CD4-positive, alpha-beta T cell treated with Interleukin-15 for 1 hour (primary cell): ENCODE measurements around the gene MXRA5.
"Not testable (repeated sequence)": the region's sequence is repeated elsewhere in the genome, so short reads cannot be mapped to it uniquely, and the experiment has no call there.

Source experiments
- DNase-seq: peaks from one replicate; pipeline ENCODE4 v3.0.0-alpha.2; 2020

Gene MXRA5, protein sequence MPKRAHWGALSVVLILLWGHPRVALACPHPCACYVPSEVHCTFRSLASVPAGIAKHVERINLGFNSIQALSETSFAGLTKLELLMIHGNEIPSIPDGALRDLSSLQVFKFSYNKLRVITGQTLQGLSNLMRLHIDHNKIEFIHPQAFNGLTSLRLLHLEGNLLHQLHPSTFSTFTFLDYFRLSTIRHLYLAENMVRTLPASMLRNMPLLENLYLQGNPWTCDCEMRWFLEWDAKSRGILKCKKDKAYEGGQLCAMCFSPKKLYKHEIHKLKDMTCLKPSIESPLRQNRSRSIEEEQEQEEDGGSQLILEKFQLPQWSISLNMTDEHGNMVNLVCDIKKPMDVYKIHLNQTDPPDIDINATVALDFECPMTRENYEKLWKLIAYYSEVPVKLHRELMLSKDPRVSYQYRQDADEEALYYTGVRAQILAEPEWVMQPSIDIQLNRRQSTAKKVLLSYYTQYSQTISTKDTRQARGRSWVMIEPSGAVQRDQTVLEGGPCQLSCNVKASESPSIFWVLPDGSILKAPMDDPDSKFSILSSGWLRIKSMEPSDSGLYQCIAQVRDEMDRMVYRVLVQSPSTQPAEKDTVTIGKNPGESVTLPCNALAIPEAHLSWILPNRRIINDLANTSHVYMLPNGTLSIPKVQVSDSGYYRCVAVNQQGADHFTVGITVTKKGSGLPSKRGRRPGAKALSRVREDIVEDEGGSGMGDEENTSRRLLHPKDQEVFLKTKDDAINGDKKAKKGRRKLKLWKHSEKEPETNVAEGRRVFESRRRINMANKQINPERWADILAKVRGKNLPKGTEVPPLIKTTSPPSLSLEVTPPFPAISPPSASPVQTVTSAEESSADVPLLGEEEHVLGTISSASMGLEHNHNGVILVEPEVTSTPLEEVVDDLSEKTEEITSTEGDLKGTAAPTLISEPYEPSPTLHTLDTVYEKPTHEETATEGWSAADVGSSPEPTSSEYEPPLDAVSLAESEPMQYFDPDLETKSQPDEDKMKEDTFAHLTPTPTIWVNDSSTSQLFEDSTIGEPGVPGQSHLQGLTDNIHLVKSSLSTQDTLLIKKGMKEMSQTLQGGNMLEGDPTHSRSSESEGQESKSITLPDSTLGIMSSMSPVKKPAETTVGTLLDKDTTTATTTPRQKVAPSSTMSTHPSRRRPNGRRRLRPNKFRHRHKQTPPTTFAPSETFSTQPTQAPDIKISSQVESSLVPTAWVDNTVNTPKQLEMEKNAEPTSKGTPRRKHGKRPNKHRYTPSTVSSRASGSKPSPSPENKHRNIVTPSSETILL (N-terminal part only)

DNA sequence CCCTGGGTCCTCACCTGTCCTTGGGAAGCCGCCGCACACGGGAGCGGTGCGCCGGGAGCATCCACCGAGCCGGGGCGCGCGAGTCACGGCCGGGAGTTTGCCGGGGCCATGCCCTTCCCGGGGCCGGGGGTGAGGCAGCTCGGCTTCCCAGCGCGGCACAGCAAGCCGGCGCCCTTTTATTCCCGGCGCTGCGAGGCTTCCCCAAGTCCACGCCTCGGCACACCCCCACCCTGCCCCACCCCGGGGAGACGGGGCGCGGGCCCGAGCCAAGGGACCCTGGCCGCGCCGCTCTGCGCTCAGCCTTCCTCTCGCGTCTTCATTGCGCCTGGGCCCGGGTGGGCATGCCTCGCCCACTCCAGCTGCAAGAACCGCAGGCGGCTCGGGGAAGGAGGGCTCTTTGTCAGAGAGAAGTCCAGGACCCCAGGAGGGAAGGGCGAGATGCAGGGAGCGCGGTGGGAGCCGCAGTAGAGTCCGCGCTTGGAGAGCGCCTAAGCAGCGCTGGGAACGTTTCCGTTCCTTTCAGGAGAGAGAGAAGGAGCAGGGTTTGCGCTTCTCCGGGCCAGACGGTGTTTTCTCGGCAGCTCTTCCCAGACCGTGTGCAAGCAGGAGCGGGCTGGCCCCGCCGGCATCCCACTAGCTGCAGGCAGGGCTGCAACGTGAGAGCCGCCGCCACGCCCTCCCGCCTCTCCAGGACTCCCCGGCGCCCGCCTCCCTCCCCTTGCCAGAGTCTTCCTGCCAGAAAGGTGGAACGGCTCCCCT lies at the start of gene MXRA5:
MXRA5 (minus strand) TSS at position 152 of the 759 bp plus-strand sequence. CDS start 2,819 bp downstream, outside the sequence.
- DNase-seq, result no peak

DNA sequence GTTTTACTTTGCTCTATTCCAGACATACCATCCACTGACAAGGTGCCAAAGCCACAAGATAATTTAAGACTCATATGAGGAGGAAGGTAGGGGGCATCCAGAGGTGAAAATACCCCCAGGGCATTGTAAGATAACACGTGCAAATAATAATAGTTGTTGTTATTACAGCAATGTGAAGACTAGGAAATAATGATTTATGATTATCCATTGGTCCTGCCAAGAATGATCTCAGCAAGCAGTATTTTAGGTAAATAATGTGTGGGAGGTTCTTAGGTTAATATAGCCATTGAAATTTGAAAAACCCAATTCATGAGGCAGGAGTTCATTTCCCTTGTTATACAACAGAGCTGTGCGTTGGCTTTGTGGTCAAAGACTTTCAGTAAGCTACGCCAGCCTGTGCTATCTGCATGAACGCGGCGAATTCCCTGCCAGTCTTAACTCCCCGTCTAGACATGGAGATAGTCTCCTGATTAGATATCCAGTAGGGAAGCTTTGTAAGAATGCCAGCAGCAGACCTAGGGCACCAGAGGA lies 47.2 kb upstream of the MXRA5 start:
- no peak for DNase-seq

DNA sequence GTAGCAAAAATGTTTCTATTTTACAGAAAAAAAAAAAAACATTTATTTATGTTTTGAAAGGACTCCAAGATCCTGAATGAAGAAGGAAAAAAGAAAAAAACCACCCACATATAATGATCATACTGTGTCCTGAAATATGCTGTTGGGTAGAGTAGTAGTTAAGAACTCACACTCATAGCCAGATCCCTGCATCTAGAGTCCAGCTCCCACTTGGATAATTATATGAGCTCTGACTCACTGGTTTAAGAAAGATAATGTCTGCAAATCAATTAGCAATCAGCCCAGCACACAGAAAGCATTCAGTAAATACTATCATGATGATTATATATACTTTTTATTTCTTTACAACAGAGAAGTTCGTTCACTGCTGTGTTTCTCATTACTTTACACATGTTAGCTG lies 46.7 kb upstream of the MXRA5 start:
- DNase-seq, result no peak

DNA sequence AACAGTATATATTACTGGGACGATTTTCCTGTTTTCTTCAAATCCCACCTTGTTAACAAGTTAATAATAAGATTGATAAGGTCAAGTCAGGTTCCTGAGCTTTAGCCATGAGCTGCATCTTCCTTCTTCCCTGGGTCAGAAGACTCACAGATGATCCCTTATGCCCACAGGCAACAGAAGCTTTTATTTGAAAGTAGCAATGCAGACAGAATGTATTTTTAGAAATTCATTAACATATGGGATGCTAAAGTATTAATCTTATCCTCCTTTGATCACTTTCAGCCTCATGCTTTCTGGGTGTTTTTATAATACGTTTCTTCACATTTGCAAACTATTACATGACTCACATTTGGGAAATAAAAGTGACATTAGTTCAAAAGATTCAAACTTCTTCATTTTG lies 42.0 kb upstream of the MXRA5 start:
- DNase-seq, result no peak

DNA sequence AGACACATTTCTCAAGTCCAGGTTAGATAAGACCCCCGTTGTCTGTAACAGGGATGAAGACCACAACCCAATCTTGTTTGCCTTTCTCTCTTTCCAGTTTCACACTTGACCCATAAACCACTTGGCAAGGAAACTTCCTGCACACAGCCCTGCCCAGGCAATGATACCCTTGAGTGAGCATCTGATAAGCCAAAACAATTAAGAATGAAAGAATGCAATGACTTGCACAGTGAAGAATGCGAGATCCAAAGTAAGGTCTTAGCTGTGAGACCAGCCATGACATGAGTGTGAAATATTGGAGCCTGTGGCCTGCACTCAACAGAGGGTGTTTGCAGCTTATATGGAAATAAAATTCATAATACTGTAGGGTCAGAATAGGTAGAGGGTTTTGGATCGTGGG lies 37.9 kb upstream of the MXRA5 start:
- DNase-seq, result no peak

DNA sequence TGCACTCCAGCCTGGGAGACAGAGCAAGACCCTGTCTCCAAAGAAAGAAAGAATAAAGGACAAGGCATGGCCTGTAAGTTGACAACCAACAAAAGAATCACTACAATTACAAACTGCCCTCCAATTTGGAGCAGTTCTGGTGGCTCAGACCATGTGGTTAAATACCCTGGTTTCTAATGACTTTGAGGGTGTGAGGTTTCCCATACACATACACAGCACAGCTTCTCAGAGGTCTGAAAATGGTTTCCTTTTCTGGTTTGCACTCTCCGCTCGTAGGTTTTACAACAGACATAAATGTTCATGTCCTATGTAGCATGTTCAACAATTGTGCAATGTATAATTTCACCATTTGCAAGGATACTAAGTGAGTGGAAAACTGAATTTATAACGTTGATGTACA lies 34.2 kb upstream of the MXRA5 start:
- no peak for DNase-seq

DNA sequence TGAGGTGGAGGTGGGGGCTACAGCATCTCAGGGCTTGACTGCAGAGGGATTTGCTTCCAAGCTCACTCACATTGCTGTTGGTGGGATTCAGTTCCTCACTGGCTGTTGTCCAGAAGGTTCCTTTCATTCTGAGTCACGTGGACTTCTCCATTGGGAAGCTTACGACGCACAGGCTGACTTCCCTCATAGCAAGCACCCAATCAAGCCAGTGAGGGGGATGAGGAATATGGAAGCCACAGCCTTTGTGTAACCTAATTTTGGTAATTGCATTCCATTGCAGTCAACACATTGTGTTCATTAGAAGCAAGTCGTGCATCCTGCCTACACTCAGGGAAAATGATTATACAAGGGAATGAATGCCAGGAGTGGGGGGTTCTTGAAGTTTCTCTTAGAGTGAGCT lies 32.7 kb upstream of the MXRA5 start:
- DNase-seq, result no peak

DNA sequence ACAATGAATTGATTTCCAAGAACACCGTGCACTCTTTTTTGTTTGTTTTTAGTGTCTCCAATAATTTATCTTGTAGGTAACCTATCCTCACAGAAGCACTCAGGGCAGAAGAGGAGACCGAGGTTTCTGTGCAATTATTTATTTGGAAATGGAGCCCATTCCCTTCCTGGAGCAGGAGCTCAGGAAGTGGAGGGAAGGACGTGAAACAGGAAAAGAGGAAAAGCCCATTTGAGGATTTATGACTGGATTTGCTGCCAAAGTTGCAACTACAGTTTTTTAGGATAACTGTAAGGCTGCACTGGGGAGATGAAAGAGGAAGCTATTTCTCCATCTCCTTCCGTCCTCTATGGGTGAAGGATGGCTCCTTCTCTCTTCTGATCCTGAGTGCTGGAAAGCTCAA lies 31.7 kb upstream of the MXRA5 start:
- no peak for DNase-seq

DNA sequence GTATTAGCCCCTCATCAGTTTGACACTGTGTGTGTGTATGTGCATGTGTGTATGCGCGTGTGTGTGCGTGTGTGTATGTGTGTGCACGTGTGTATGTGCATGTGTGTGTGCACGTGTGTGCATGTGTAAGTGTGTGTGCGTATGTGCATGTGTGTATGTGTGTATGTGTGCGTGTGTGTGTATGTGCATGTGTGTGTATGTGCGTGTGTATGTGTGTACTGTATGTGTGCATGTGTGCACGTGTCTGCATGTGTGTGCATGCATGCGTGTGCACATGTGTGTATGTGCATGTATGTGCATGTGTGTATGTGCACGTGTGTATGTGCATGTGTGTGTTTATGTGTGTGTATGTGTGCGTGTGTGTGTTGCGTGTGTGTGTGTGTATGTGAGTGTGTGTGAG lies 31.1 kb upstream of the MXRA5 start:
- DNase-seq, result no peak

DNA sequence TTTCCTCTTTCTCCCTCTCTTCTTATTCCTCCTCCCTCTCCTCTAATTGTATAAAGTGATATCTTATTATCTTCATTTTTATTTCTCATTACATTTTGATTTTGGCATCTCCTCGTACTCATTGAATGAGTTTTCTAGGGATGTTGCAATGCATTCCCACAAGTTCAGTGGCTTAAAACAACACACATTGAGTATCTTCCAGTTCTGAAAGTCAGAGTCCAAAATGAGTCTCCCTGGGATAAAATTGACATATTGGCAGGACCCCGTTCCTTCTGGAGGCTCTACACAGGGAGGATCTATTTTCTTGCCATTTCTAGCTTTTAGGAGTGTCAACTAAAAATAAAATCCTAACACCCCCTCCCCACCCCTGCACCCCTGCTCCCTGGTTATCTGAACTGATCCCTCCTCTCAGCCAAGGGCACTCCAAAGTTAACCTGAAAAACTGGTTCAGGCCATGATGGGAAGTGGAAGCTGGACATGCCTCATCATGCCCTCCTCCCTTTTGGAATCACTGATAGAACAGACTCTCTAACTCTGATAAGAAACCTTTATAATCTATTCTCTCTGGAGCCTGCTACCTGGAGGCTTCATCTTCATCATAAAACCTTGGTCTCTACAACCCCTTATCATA lies 29.5 kb upstream of the MXRA5 start:
- DNase-seq, result not testable (repeated sequence)

DNA sequence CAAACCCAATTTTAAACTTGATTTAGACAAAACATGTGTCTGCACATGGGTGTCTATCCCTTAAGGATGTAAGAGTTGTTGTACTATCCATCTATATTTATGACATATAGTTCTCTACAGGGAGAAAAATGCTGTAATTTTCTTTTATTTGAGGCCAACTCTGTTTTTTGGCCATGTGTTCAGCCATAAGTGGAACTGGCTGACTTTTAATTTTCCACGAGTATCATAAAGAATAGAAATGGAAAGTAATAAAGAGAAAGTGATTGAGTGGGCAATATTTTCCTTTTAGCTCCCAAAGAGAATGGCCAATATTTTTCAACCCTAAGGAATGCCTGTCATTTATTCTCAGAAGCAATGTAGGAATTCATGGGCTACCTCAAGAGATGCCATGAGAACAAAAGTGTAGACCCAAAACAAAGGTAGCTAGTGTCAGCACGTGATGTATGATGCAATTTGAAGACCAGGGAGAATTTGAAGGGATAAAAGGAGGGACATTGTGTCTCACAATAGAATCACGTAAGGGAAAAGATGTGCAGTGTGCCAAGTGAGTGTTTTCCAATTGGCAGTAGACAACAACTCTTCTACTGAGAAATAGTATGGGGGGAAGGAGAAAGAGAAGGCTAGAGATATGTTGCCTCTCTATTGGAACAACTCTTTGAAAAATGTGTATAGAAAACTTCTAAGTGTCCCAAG lies 27.8 kb upstream of the MXRA5 start:
- DNase-seq, result no peak

DNA sequence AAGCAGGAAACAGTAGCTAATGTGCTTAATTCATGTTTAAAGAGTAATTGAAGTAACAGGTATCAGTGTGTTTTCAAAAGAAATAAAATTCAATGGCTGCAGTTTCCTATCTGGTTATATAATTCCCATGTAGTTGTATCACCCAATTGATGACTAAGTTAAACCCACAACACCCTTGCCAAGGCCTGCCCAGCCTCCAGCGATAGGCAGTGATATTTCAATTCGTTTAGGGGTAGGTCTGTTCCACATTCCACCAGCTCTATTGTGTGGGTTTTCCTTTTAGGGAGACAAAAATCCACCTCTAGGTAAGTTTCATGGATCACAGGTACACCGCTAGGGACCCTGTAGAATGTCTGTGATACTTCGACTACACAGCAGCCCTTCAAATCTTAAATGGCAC lies 24.7 kb upstream of the MXRA5 start:
- no peak for DNase-seq

DNA sequence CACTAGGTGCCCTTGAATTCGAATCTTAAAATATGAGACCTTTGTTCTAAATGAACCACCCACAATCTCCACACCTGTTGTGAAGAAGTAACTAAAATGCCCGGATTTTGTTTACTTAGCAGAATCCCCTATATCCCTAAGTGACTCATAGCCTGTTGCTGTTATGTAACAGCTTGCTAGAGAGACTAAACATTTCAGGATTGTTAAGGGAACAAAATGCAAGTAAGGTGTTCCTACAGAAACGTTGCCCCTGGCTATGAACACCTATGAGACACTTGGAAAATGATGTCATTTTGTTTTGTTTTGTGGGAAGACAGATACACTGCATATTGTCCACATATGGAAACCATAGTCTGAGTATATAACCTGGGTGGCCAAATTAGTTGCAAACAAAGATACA lies 24.2 kb upstream of the MXRA5 start:
- DNase-seq, result no peak

DNA sequence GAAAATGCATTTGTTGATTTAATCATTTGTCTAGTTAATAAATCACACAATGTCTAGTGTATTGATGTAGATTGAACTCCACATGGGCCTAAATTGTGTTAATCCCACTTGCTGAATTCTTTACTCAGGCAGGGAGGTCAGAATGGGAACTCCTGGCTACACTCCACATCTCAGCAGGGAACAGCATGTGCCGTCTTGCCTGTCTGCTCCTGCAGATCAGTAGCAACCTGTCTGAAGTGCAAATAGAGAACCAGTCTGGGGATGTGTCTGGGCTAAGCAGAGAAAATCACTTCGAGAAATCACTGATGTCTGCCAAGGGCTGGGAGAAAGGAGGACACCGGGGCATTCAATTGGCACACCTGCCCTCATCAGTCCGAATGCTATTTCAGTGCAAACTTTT lies 16.5 kb upstream of the MXRA5 start:
- no peak for DNase-seq

DNA sequence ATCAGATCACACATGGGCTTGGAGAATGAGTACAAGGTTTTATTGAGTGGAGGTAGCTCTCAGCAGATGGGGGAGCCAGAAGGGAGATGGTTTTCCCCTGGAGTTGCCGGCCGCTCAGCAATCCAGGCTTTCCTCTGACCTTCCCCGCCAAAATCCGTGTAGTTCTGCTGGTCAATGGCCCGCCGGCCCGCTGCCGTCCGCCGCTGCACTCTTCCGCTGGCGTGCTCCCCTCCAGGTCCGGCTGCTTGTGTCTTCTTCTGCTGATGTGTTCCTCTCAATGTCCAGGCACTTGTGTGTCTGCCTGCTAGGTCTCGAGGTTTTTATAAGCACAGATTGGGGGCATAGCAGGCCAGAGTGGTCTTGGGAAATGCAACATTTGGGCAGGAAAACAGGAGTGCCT lies 14.4 kb upstream of the MXRA5 start:
- no peak for DNase-seq

DNA sequence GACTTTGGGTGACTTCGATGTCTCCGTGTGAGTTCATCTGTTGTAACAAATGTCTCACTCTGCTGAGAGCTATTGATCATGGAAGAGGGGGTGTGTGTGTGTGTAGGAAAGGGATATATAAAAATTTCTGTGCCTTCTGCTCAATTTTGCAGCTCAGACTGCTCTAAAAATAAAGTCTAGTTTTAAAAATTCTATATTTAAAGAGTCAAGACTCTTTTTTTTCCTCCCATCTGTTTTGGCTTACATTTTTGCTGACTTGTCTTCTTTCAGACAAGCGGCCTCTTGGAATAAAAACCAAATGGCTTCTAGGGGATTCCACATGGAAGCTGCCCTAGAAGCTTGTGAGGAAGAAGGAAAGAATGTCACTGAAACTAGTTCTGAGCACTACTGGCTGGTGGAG lies 6.3 kb upstream of the MXRA5 start:
- not testable (repeated sequence) for DNase-seq

DNA sequence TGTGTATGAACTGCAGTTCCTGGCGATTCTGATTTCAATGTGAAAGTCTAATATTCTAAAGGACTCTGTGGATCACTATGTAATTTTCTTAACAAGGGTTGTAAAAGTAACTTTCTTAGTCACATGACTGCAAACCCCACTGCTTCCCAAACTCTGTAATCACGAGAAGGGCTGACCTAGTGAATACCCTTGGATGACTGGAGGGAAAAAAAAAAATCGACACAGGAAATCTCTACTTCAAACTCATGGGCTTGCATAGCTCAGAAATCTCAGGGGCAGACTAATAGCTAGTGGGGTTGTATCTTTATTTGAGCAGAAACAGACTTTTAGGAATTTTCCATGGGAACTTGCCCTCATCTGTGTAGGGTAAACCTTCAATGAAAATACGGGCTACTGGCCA lies 4.8 kb upstream of the MXRA5 start:
- no peak for DNase-seq

DNA sequence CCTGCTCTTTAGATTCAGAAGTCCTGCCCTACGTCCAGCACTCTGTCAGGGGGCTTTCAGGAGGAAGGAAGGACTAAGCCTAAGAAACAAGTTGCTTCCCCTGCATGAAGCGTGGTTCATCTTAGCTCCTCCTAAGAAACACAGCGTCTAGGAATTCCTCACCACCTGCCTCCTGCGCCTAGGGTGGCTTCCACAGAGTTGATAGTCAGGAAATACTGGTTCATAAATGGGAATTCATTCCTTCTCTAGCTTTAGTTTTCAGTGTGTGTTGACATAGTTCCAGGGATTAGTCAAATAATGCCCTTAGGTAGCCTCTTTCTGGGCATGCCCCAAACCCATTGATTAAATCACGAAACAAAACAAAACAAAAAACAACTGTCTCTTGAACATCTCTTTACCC lies 1.7 kb upstream of the MXRA5 start:
- no peak for DNase-seq

DNA sequence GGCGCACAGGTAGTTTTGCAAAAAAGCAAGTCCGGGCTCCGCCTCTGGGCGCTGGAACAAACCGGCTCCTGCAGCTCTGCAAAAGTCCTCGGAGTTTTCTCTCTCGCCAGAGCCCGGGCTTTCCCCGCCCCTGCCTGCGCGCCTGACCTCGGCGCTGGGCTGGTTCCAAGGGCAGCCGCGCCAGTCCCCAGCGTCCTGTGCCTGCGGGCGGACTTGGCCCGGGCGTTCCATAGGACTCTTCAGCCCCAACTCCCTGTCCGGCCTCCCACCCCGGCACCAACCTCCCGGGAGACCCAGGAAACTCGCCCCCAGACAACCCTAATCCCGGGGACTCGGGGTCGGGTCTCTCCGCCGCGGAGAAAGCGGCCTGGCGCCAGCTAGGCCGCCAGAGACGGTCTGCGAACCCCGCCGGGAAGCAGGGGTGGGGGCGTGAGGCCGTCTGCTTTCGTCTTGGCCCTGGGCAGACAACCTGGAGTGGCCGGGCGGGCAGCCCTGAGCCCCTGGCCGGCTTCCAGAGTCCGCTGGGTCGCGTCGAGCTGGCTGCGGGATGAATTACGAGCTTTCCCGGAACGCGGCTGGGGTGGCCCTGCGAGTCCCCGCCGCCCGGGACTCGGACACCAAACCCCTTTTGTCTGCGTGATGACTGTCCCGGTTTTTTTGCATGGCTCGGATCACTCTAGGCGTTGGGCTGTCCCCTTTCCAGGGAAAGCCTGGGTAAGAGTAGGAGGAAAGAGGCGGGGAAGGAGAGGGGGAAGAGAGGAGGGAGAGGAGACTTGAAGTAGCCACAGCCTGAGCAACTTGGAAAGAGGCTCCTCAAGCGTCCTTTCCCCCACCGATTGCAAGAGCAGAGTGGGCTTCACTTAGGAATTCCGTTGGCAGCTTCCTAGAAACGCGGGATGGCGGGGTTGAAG lies 916 bp downstream of the MXRA5 start:
- DNase-seq, result no peak

DNA sequence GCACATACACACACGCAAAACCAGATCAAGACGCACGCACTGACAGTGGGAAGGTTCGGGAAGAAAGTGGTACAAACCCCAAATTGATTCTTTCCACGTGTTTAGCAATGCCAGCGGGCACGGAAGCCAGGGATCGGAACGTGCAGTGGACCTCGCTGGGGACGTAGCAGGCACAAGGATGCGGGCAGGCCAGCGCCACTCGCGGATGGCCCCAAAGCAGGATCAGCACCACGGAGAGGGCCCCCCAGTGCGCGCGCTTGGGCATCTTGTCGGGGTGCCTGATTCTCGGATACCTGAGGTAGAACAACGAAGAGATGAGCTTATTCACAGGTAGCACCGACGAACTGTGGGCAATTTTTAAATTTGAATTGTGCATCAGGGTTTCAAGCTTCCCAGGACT lies 2.9 kb downstream of the MXRA5 start:
- not testable (repeated sequence) for DNase-seq
